HepG2 (cell line): ENCODE measurements around the gene BRAP. TPM values are rescaled to one million over a fixed set of nuclear protein-coding genes. Genes with fewer than 3 reads are reported as not detected.

Experiments used
- ATF7-NPFF ChIP-seq: sonication (generic); formaldehyde crosslinking; IDR thresholded peaks from 2 replicates; pipeline ENCODE4 v1.8.1; 2023; ENCODE audit warnings: mild to moderate bottlenecking, low read depth, missing genetic modification reagents, moderate library complexity
- CENPX ChIP-seq: sonication (generic); formaldehyde crosslinking; IDR thresholded peaks from 2 replicates; pipeline ENCODE4 v1.9.0; 2021; ENCODE audit warnings: mild to moderate bottlenecking, missing genetic modification reagents, moderate library complexity
- E2F1 ChIP-seq: sonication (generic); formaldehyde crosslinking; IDR thresholded peaks from 2 replicates; pipeline ENCODE4 v1.5.0; 2020; ENCODE audit warnings: missing genetic modification reagents
- FUBP1 ChIP-seq: sonication (generic); formaldehyde crosslinking; IDR thresholded peaks from 2 replicates; pipeline ENCODE4 v1.5.1; 2020; ENCODE audit warnings: missing genetic modification reagents, mild to moderate bottlenecking, borderline replicate concordance
- ISL2 ChIP-seq: sonication (generic); formaldehyde crosslinking; IDR thresholded peaks from 2 replicates; pipeline ENCODE4 v1.5.0; 2020; ENCODE audit warnings: missing genetic modification reagents
- KLF12 ChIP-seq: sonication (generic); formaldehyde crosslinking; IDR thresholded peaks from 2 replicates; pipeline ENCODE4 v1.4.0; 2020; ENCODE audit warnings: missing genetic modification reagents, borderline replicate concordance
- LBX2 ChIP-seq: sonication (generic); formaldehyde crosslinking; IDR thresholded peaks from 2 replicates; pipeline ENCODE4 v1.5.0; 2020; ENCODE audit warnings: missing genetic modification reagents, mild to moderate bottlenecking, borderline replicate concordance
- NR0B2 ChIP-seq: sonication (generic); formaldehyde crosslinking; IDR thresholded peaks from 2 replicates; pipeline ENCODE4 v1.4.0; 2020; ENCODE audit warnings: mild to moderate bottlenecking, missing genetic modification reagents
- PHF20 ChIP-seq: sonication (generic); formaldehyde crosslinking; IDR thresholded peaks from 2 replicates; pipeline ENCODE4 v1.5.0; 2020; ENCODE audit warnings: mild to moderate bottlenecking, missing genetic modification reagents
- PRDM15 ChIP-seq: sonication (generic); formaldehyde crosslinking; IDR thresholded peaks from 2 replicates; pipeline ENCODE4 v1.4.0; 2020; ENCODE audit warnings: missing genetic modification reagents
- RORA ChIP-seq: sonication (generic); formaldehyde crosslinking; IDR thresholded peaks from 2 replicates; pipeline ENCODE4 v1.5.0; 2020; ENCODE audit warnings: mild to moderate bottlenecking, missing genetic modification reagents, moderate library complexity
- TEAD3 ChIP-seq: optimal IDR thresholded peaks from 2 replicates; pipeline ENCODE3; 2016; ENCODE audit warnings: borderline replicate concordance
- ZBTB2 ChIP-seq: sonication (generic); formaldehyde crosslinking; IDR thresholded peaks from 2 replicates; pipeline ENCODE4 v1.8.0; 2022; ENCODE audit warnings: low read depth, missing genetic modification reagents
- ZNF275 ChIP-seq: sonication (generic); formaldehyde crosslinking; IDR thresholded peaks from 2 replicates; pipeline ENCODE4 v1.8.0; 2022; ENCODE audit warnings: missing genetic modification reagents, mild to moderate bottlenecking, inconsistent platforms, borderline replicate concordance
- ZNF431 ChIP-seq: sonication (generic); formaldehyde crosslinking; IDR thresholded peaks from 2 replicates; pipeline ENCODE4 v1.9.0; 2022; ENCODE audit warnings: missing genetic modification reagents, low read depth, mild to moderate bottlenecking, borderline replicate concordance
- ZNF614 ChIP-seq: IDR thresholded peaks from 2 replicates; pipeline ENCODE4 v1.6.1; 2018; ENCODE audit warnings: missing biosample characterization, missing genetic modification reagents, inconsistent platforms, borderline replicate concordance
- ZNF672 ChIP-seq: sonication (generic); formaldehyde crosslinking; IDR thresholded peaks from 2 replicates; pipeline ENCODE4 v1.8.1; 2022; ENCODE audit warnings: missing genetic modification reagents
- polyA plus RNA-seq, 8 experiments: library from polyadenylated mRNA; depleted of rRNA in 3 of 8; stranded (reverse) in 7 of 8; unstranded in 1 of 8; fragments of >200 nt; fragmentation: Illumina TruSeq in 4 of 8; extraction: Trizol in 4 of 8; gene quantifications; 2 replicates each; pipeline versions ENCODE4 v1.2.1 to v1.2.3, GENCODE V29; 2011 to 2016; ENCODE audit warnings: low read depth in 4 of 8, missing spikeins in 1 of 8, mixed read lengths in 1 of 8; ENCODE audit not compliant: insufficient read depth in 1 of 8
- total RNA-seq, 5 experiments: library from RNA; depleted of rRNA; stranded (reverse); fragments of >200 nt; fragmentation: Illumina TruSeq; extraction: Trizol; gene quantifications; 2 replicates each; pipeline ENCODE4 v1.2.3, GENCODE V29; 2016; ENCODE audit warnings: low read depth in 1 of 5

The BRAP gene
- total and polyA plus RNA-seq, 2 of the 13 experiments (the other 11 are each of a cell fraction or from before 2014, with no cell fraction given), result 8.1 to 15.4 TPM

GRCh38 chr12:111599453-111600204, 86.1 kb downstream of the BRAP start (continued):
- peak; percentile 86 for TF ChIP-seq ZBTB2
- no peak; the same call in 1 of the 2 replicates for TF ChIP-seq E2F1 (CRISPR knock-in tag)
- TF ChIP-seq PRDM15 (CRISPR knock-in tag), result peak; percentile 46; the same call in 1 of the 2 replicates
- TF ChIP-seq PHF20 (CRISPR knock-in tag), result peak; percentile 58; the same call in 1 of the 2 replicates
- TF ChIP-seq ISL2 (CRISPR knock-in tag), result no peak
- no peak for TF ChIP-seq ZNF614 (CRISPR knock-in tag)
- no peak for TF ChIP-seq LBX2 (CRISPR knock-in tag)
- TF ChIP-seq ZNF672 (CRISPR knock-in tag), result no peak
- TF ChIP-seq NR0B2 (CRISPR knock-in tag), result no peak
- no peak for TF ChIP-seq CENPX
- no peak for TF ChIP-seq RORA
- TF ChIP-seq FUBP1 (CRISPR knock-in tag), result no peak
- no peak for TF ChIP-seq TEAD3 (CRISPR knock-in tag)
- no peak for TF ChIP-seq ZNF275
- peak; percentile 77 for TF ChIP-seq ATF7-NPFF (CRISPR knock-in tag)
- no peak for TF ChIP-seq KLF12 (CRISPR knock-in tag)
- no peak for TF ChIP-seq ZNF431 (CRISPR knock-in tag)
